HUES48 (cell line): Measurements from ENCODE around the gene INF2.

Experiments
- H3K27ac ChIP-seq: one replicate; pipeline ENCODE4 v1.7.0; 2013; ENCODE audit warnings: low read depth, low read length, inconsistent platforms
- H3K27me3 ChIP-seq: 2 replicates; pipeline ENCODE4 v1.6.1; 2013; ENCODE audit warnings: mild to moderate bottlenecking, low read length; ENCODE audit not compliant: control insufficient read depth, insufficient read depth
- H3K36me3 ChIP-seq: 2 replicates; pipeline ENCODE4 v1.6.1; 2013; ENCODE audit warnings: low read length; ENCODE audit not compliant: control insufficient read depth, insufficient read depth
- H3K4me1 ChIP-seq: 2 replicates; pipeline ENCODE4 v1.6.1; 2013; ENCODE audit warnings: mild to moderate bottlenecking, low read length; ENCODE audit not compliant: control insufficient read depth, insufficient read depth
- H3K4me3 ChIP-seq: 2 replicates; pipeline ENCODE4 v1.5.1; 2013; ENCODE audit warnings: mild to moderate bottlenecking, low read depth, low read length
- H3K9ac ChIP-seq: 2 replicates; pipeline ENCODE4 v1.6.1; 2013; ENCODE audit warnings: mild to moderate bottlenecking, low read depth, low read length, moderate library complexity
- H3K9me3 ChIP-seq: 2 replicates; pipeline ENCODE4 v1.6.1; 2013; ENCODE audit warnings: low read length; ENCODE audit not compliant: control insufficient read depth, insufficient read depth

Gene INF2

DNA sequence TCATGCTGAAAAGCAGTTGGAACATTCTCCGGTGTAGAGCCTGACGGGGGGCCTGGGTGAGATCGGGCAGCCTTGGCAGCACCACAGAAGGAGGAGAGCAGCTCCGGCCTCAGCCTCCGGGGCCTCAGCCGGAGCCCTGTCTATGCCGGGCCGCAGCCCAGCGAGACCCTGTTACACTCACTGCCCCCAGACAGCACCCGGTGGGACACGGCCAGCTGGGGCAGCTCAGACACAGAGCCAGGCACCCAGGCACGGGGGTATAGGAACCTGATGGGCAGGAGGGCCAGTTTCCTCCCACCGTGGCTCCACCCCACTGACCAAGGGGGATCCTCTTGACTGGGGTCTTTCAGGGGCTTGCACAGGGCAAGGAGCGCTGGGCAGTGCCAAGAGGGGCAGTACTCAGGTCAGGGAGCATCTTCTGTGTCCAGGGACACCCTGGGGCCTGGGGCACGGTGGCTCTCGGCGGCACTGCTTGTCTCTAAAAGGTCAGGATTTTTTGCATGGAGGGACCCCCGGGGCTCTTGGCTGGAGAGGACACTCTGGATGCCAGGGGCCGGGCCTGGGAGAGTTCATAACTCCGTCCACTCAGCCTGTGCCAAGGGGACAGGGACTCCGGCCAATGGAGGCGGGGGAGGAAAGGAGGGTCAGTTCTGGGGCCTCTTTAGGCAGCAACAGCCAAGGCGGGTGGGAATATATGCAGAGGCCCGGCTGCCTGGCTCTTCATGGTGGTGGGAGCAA is 9.4 kb downstream of the INF2 start:
- H3K4me3 ChIP-seq, result no peak overlapping the region
- peaks cover 24% of the 10 kb centered on the region for H3K4me1 ChIP-seq
- peaks cover 18% of the 10 kb centered on the region for H3K36me3 ChIP-seq
- no peak overlapping the region for H3K9ac ChIP-seq
- no peak overlapping the region for H3K27ac ChIP-seq
- no peaks in the 10 kb centered on the region for H3K27me3 ChIP-seq
- 0 out of 2 replicates have a peak, but pooled peaks cover under 1% of the 10 kb centered on the region for H3K9me3 ChIP-seq

DNA sequence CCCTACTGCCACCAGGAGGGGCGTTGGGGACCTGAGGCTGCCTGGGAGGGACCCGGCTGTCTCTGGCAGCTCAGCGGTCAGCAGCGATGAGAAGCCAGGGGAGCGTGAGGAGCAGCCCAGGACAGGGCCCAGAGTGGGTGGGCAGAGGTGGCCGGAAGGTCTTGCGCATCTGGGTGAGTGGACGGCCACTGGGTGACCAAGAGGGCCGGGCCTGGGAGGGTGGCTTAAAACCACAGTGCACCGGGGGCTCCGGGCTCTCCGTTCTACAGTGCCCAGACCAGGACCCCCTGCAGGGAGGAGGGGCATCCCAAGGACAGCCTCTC is 10.0 kb downstream of the INF2 start:
- Histone ChIP-seq H3K27me3 (no peaks in the 10 kb centered on the region), H3K9me3 (peaks cover 6% of the 10 kb centered on the region), H3K9ac (no peak overlapping the region), H3K4me3 (no peak overlapping the region), H3K4me1 (peaks cover 21% of the 10 kb centered on the region), H3K36me3 (peaks cover 23% of the 10 kb centered on the region), H3K27ac (no peak overlapping the region)

DNA sequence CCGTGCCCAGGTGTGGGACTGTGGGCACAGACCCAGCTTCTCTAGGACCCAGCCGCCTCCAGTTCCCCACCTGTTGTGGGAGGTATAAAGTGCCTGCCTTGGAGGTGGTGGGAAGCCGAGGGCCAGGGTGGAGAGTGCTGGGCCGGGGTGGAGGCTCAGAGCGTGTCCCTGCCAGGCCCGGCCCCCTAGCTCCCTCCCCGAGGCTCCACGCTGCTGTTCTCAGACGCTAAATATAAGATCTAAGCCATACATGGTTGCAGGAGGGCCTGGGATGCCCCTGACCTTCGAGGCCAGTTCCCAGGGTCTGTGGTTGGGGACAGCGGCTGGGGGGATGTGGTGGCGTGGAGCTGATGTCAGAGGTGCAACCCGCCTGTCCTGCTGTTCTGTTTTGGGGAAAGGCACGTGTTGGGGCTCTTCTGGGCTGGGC is 10.8 kb downstream of the INF2 start:
- H3K9me3 ChIP-seq, result peaks cover 9% of the 10 kb centered on the region
- no peak overlapping the region for H3K4me3 ChIP-seq
- H3K36me3 ChIP-seq, result peaks cover 30% of the 10 kb centered on the region
- H3K9ac ChIP-seq, result no peak overlapping the region
- H3K4me1 ChIP-seq, result peaks cover 12% of the 10 kb centered on the region
- no peaks in the 10 kb centered on the region for H3K27me3 ChIP-seq
- no peak overlapping the region for H3K27ac ChIP-seq

DNA sequence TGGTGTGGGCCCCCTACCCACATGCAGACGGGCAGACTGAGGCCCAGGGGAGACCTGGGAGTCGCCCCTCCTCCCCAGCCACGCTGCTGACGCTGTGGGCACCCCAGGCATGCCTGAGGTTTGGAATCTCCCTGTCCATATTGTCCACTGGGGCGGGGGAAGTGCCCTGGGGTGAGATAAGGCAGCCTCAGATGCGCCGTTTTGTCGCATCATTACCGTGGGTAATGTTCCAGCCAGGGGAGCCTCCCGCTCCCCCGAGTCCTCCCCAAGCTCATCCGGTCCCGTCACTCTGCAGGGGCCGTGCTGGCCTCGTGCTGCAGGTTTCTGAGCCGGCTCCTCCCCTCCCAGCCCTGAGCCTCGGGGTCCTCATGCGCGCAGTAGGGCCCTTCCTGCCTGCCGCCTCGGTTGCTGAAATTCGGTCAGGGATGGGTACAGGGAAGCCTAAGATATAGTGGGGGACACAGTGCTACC is 11.4 kb downstream of the INF2 start:
- peak overlapping the region; percentile 34; the same call in 1 of the 2 replicates for H3K4me3 ChIP-seq
- peaks cover 29% of the 10 kb centered on the region for H3K36me3 ChIP-seq
- peaks cover 9% of the 10 kb centered on the region for H3K9me3 ChIP-seq
- no peak overlapping the region for H3K27ac ChIP-seq
- peaks cover 11% of the 10 kb centered on the region for H3K4me1 ChIP-seq
- no peak overlapping the region for H3K9ac ChIP-seq
- H3K27me3 ChIP-seq, result no peaks in the 10 kb centered on the region

GRCh38 chr14:104701383-104702076 is 12.1 kb downstream of the INF2 start:
- Histone ChIP-seq H3K36me3 (peaks cover 22% of the 10 kb centered on the region; the same call in 1 of the 2 replicates), H3K9ac (no peak overlapping the region), H3K4me3 (peak overlapping the region; percentile 34; the same call in 1 of the 2 replicates), H3K27ac (no peak overlapping the region), H3K27me3 (no peaks in the 10 kb centered on the region), H3K4me1 (peaks cover 11% of the 10 kb centered on the region), H3K9me3 (peaks cover 9% of the 10 kb centered on the region)

GRCh38 chr14:104702106-104702505 is 12.7 kb downstream of the INF2 start:
- Histone ChIP-seq H3K4me3 (no peak overlapping the region), H3K4me1 (peaks cover 16% of the 10 kb centered on the region), H3K9ac (no peak overlapping the region), H3K27me3 (no peaks in the 10 kb centered on the region), H3K36me3 (peaks cover 22% of the 10 kb centered on the region; the same call in 1 of the 2 replicates), H3K9me3 (peaks cover 9% of the 10 kb centered on the region), H3K27ac (no peak overlapping the region)

- H3K9me3 ChIP-seq, result peaks cover 9% of the 10 kb centered on the region
- H3K9ac ChIP-seq, result no peak overlapping the region
- H3K36me3 ChIP-seq, result peaks cover 22% of the 10 kb centered on the region; the same call in 1 of the 2 replicates
- H3K4me1 ChIP-seq, result peaks cover 17% of the 10 kb centered on the region
- H3K27me3 ChIP-seq, result no peaks in the 10 kb centered on the region
- H3K4me3 ChIP-seq, result no peak overlapping the region
- no peak overlapping the region for H3K27ac ChIP-seq
Measured at GRCh38 chr14:104702673-104703072, 13.3 kb downstream of the INF2 start.

DNA sequence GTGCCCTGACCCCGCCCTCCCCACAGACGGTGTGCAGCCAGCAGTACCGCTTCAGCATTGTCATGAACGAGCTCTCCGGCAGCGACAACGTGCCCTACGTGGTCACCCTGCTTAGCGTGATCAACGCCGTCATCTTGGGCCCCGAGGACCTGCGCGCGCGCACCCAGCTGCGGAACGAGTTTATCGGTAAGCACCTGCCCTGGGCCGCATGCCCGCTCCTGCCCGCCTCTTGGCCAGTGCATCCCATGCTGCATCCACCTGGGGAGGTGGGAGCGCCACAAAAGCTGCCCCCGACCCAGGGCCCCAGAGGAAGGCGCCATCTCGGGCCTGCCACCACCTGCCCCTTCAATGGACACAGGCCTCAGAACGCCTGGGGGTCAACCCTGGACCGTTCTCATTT is 13.9 kb downstream of the INF2 start:
- Histone ChIP-seq H3K27ac (no peak overlapping the region), H3K27me3 (no peaks in the 10 kb centered on the region), H3K9me3 (peaks cover 9% of the 10 kb centered on the region), H3K36me3 (peaks cover 22% of the 10 kb centered on the region; the same call in 1 of the 2 replicates), H3K9ac (no peak overlapping the region), H3K4me3 (no peak overlapping the region), H3K4me1 (peaks cover 17% of the 10 kb centered on the region)

DNA sequence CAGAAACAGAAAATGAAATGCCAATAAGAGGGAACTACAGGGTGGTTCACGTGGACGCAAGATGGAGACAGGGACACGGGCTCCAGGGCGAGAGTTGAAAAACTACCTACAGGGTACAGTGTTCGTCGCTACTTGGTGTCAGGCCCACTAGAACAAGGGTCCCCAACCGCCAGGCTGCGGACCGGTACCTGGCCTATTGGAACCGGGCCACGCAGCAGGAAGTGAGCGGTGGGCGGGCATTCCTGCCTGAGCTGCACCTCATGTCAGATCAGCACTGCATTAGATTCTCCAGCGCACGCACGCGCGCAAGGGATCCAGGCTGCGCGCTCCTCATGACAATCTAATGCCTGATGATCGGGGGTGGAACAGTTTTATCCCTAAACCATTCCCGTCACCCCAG is 14.8 kb downstream of the INF2 start:
- Histone ChIP-seq H3K27me3 (no peaks in the 10 kb centered on the region), H3K4me3 (no peak overlapping the region), H3K9ac (no peak overlapping the region), H3K9me3 (peaks cover 9% of the 10 kb centered on the region), H3K4me1 (peaks cover 17% of the 10 kb centered on the region), H3K27ac (no peak overlapping the region), H3K36me3 (peaks cover 22% of the 10 kb centered on the region; the same call in 1 of the 2 replicates)

GRCh38 chr14:104705340-104706047 is 16.1 kb downstream of the INF2 start:
- no peaks in the 10 kb centered on the region for H3K27me3 ChIP-seq
- H3K4me1 ChIP-seq, result peaks cover 10% of the 10 kb centered on the region
- H3K36me3 ChIP-seq, result peaks cover 26% of the 10 kb centered on the region
- peaks cover 9% of the 10 kb centered on the region for H3K9me3 ChIP-seq
- H3K9ac ChIP-seq, result no peak overlapping the region
- no peak overlapping the region for H3K4me3 ChIP-seq
- H3K27ac ChIP-seq, result no peak overlapping the region
